Eye (tissue), 1 donor: ENCODE data around the gene SLC41A3.

ENCODE experiments used
- DNase-seq: peaks from one replicate; pipeline ENCODE4 v3.0.0-alpha.2; 2015

The SLC41A3 gene

DNA sequence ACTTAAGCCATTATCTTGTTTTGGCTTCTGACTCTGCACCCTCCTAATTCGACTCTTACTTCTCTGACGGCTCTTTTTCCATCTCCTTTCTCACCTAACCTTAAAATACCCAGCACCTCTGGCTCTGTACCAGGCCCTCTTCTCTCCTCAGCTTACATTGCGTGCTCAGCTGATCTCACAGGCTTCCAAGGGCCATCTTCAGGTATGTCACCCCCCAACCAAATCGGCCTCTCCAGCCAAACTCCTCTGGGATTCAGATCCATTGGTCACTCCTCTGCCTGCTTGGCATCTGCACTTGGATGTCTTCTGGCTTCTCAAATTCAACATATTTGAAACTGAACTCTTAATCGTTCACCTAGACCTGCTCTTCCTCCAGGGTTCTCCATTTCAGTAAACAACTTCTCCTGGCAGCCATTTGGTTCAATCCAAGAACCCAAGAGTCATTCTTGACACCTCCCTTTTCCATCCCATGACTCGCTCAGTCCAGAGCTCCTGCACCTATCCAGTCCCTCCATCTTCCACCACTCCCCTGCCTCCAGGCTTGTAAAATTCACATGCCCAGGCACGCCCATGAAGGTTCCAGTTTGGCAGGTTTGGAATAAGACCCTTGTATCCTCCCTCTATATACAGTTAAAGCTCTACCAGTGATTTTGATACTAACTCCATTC, 35.2 kb upstream of the SLC41A3 start:
- no peak for DNase-seq

- no peak for DNase-seq
These were observed 34.7 kb upstream of the SLC41A3 start for GRCh38 chr3:126118591-126118990.

GRCh38 chr3:126117786-126118185, 33.9 kb upstream of the SLC41A3 start:
- no peak for DNase-seq

- no peak for DNase-seq
These were observed 33.3 kb upstream of the SLC41A3 start for GRCh38 chr3:126117212-126117611.

DNA sequence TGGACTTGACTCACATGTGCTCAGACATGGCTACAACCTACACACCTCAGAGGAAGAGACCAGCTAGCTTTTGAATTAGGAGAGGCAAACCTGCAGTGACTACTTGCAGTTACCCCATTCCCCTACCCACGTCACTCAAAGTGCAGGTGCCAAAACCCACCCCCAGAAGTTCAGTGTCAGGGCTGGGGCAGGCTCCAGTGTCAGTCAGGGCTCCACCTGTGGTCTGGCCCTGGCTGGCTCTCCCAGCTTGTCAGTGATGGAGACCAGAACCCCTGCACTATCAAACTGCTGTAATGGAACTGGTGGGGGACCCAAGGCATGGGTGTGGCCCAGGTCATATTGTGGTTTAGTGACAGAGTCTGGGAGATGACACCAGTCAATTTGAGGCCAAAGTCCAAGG, 32.6 kb upstream of the SLC41A3 start:
- no peak for DNase-seq

DNA sequence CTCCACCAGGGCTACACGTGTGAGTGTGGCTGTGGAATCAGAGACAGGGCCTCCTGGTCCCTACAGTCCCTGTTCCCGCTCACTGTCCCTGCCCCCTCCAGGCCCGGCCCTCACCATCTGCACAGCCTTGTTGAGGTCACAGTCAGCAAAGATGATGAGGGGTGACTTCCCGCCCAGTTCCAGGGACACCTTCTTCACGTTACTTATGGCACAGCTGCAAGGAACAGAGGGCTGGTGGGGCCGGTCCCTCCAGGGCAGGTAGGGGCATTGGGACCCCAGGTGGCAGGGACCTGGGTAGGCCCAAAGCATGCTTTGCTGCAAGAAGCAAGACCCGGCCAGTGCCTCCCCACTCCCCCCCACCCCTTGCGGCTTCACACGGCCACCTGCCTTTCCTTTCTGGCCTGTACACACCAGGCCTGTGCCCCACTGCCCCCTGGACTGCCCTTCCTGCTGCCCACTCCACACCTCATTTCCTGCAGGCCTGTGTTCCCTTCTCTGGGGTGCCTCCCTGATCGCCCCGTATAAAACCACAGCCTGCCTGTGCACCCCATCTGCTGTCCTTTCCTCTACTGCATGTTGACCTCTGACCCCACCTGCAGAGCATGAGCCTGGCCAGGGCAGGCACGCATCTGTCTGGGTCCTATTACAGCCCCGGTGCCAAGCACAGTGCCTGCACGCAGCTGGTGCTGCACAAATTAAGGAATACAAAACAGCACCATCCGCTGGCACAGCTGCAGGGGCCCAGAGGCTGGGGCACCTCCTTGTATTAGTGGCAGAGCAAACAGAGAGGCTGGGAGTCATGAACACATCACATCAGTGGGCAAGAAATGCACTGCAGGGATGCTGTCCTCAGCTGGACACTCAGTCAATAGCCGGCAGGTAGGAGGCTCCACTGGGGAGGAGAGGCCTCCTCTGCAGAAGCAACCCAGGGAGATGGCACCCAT, 30.8 kb upstream of the SLC41A3 start:
- DNase-seq = no peak

DNA sequence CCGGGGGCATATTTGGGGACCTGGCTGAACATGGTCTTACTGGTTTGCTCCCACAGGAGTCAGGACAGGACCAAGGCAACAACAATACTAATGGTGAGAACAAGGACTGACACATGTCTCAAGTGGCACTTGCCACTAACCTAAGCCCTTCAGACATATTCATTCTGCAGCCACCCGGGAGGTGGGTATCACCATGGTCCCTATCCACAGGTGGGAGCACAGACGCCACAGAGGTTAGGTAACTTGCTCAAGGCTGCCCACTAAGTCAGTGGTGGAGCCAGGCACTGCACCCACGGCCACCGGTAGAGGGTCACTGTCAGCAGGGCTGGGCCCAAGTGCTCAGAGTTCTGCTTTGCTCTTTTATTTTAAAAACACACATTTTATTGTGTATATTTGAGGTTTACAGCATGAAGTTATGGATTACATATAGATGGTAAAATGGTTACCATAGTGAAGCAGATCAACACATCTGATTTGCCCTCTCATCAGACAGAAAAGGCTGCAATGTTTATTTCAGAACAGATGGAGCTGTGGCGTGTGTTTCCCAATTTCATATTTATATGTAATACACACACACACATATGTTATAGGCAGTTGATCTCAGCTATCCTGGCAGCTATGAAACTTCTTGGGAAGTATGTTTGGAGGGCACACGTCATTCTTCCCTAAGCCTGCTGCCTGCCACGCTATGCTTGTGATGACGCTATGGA, 30.0 kb upstream of the SLC41A3 start:
- no peak for DNase-seq

- no peak for DNase-seq
These were observed 29.3 kb upstream of the SLC41A3 start for GRCh38 chr3:126113238-126113555.

GRCh38 chr3:126112531-126113237, 28.8 kb upstream of the SLC41A3 start:
- no peak for DNase-seq

DNA sequence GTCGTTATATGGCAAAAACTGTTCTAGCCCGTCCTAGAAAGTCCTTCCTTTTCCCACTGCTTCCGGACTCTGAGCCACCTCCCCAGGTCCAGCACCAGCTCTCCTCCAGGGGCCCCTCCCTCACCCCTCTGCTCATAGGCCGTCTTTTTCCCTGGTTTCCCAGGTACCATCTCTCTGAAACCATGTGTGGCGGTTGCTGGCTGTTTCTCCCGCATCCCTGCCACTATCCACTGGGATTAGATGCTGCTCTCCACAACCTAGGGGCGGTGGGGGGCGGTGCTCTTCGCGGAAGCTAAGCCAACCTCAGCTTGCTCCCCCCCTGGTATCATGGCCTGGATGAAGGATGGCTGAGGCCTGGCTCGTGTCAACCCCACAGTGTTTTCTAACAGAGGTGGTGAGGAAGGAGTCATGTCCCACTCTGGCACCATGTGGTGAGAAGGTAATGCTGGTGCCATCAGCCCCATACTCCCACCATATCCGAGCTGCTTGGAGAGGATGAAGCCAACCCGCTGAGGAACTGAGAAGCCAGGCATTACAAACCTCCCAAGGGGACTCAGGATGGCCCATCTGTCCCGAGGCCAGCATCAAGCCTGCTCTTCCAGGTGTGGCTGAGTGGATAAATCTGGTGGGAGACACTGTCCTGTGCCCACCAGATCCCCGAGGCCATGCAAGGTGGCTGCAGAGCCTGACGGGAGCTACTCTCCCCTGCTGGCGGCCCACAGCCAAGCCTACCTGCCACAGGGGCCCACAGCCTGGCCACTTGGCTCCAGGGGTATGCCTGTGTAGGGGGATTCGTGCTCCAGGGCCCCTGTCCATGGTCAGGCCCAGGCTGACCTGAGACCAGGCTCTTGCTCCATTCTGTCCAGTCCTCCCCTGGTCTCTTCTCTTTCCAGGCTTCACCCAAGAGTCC, 27.9 kb upstream of the SLC41A3 start:
- no peak for DNase-seq

DNA sequence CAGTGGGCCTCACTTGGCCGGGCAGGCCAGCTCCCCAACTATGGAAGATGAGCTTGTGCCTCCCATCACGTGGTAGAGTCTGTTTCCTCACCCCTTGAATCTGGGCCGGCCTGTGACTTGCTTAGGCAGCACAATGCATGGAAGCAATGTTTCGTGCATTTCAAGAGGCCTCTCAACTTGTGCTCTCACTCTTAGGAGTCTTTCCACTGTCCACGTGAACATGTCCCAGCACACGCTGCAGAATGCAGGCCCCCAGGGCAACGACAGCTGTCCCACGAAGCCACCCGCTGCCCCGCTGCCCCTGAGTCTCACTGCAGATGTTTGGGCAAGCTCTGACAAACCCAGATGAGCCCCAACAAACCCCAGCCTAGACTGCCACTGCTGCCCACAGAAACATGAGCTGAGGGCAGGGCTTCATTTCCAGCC, 27.2 kb upstream of the SLC41A3 start:
- DNase-seq = no peak

- no peak for DNase-seq
These were observed 26.7 kb upstream of the SLC41A3 start for GRCh38 chr3:126110431-126111125.

DNA sequence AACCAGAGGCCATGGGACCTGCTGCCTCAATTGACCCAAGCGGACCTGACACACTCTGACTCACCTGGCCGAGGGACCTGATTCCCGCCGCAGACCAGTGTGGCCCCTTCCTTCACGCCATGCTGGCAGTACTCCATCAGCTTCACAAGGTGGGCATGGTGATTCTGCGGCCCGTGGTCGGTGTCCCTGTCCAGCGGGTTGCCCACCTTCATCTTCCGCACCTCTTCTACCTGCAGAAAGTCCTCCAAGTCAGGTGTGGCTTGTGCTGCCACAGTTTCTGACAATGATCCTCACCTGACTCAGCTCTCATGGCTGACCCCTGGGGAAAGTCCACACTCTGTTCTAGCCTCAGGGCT, 25.9 kb upstream of the SLC41A3 start:
- no peak for DNase-seq

DNA sequence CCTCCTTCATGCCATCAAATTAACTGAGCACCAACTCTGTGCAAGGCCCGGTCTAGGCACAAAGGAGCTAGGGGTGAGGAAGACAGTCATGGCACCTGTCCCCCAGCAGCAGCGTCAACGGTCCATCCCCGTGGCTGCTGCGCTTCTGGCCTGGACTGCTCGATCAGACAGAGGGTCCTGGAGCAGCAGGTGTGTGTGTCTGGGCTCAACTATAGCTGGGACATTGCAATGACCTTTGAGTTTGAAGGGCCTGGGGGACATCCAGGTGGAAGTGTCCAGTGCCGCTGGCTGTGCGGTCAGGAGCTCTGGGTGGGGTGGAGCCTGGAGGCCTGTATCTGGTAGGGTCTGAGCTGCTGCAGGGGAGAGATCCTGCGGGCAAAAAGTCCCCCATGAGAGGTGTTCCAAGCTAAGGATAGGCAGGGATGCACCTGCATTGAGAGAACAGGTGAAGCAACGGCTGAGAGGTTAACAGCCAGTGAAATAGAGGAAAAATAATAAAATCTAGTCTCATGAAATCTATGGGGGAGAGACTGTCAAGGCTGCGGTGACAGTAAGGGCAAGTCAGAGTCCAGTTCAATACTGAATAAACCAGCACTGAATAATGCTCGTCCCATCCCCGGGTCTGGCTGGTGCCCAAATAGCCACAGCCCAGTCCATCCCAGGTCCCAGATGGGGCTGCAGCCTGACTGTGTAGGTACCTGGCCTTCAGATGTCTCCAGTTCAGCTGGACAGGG, 25.4 kb upstream of the SLC41A3 start:
- no peak for DNase-seq

DNA sequence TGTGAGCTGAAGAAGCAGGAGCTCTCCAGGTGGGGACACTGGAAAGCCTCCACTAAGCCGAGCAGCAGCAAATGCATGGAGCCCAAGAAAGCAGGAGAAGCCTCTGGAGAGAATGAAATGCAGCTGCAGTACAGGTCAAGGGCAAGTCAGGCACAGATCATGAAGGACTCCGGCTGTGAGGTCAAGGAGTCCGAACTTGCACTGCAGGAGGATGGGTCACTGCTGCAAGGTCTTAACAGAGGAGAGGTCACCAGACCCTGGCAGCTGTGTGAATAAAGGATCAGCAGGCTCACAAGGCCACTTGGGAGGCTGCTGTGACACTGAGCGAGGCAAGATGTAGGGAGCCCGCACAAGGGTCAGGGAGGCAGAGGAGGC, 24.7 kb upstream of the SLC41A3 start:
- no peak for DNase-seq

- DNase-seq = no peak
These were observed 24.2 kb upstream of the SLC41A3 start for GRCh38 chr3:126107957-126108675.

GRCh38 chr3:126107203-126107939, 23.4 kb upstream of the SLC41A3 start:
- DNase-seq = no peak

GRCh38 chr3:126106336-126107202, 22.6 kb upstream of the SLC41A3 start:
- no peak for DNase-seq
